Fibroblast of lung (primary cell): Measurements from ENCODE around the gene TMEM221.

Experiments
- EZH2 ChIP-seq: IDR thresholded peaks from 2 replicates; pipeline ENCODE4 v1.5.1; 2012; ENCODE audit warnings: low read length, control low read depth, mild to moderate bottlenecking; ENCODE audit errors: missing control alignments
- TF ChIP-seq, protein P1 (sequence below), 2 donors: IDR thresholded peaks in 1 of 2; conservative IDR thresholded peaks in 1 of 2; 1 replicate in 1 of 2; 2 replicates in 1 of 2; pipeline ENCODE4 v1.5.1; 2011 to 2012; ENCODE audit warnings: low read length in 2 of 2, control low read depth in 1 of 2, inconsistent platforms in 1 of 2, low read depth in 1 of 2, mild to moderate bottlenecking in 1 of 2

DNA sequence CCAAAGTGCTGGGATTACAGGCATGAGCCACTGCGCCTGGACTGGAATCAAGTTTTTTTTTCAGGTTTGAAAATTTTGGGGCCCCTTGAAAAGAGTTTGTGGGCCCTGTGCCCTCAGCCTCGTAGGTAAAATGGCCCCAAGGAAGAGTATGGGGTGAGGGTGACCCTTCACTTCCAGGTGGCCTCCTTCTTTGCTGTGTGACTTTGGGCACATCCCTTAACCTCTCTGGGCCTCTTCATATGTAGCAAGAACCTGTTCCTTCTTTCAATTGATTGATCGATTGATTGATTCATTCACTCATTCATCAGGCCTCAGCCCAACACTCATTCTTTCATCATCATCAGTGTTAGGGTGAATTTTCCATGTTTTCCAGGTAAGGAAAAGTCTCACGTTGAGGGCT is 3.4 kb upstream of the TMEM221 start:
- TF ChIP-seq, protein P1, sequence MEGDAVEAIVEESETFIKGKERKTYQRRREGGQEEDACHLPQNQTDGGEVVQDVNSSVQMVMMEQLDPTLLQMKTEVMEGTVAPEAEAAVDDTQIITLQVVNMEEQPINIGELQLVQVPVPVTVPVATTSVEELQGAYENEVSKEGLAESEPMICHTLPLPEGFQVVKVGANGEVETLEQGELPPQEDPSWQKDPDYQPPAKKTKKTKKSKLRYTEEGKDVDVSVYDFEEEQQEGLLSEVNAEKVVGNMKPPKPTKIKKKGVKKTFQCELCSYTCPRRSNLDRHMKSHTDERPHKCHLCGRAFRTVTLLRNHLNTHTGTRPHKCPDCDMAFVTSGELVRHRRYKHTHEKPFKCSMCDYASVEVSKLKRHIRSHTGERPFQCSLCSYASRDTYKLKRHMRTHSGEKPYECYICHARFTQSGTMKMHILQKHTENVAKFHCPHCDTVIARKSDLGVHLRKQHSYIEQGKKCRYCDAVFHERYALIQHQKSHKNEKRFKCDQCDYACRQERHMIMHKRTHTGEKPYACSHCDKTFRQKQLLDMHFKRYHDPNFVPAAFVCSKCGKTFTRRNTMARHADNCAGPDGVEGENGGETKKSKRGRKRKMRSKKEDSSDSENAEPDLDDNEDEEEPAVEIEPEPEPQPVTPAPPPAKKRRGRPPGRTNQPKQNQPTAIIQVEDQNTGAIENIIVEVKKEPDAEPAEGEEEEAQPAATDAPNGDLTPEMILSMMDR (conservative IDR thresholded peaks at IDR 0.05 in 1 of 2, IDR thresholded peaks at IDR 0.05 in 1 of 2; ENCODE audit: low read depth in 1 of 2, low read length in 2 of 2): no peak
- no peak for TF ChIP-seq EZH2
